ENCODE data around the gene S100A12. TPM values are rescaled to one million over a fixed set of nuclear protein-coding genes. Genes with fewer than 3 reads are reported as not detected.

S100A12 gene
- total RNA-seq, 1 experiment from 2014 or later: not detected

DNA sequence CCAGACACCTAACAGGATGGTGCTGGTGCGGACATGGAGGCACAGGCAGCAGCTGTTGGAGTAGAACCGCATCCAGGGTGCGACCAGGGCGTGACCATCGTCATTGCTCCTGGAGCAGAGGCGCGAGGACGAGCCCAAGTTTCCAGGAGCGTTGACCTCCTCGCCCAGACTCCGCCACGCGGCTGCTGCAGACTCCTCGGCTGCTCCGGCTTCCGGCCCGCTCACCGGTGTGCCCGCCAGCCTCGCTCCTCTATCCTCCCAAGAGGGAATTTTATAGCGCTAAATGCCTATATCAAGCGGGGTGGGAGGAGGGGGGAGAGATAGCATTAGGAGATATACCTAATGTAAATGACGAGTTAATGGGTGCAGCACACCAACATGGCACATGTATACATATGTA lies 5.3 kb upstream of the S100A12 start:
- Histone ChIP-seq H3K23ac (ENCODE audit: insufficient read length, low read depth, low read length) (no peak overlapping the region), H2BK12ac (ENCODE audit: insufficient read length, low read depth, low read length) (no peak overlapping the region), H2BK120ac (ENCODE audit: low read depth, low read length, poor library complexity, severe bottlenecking) (no peak overlapping the region), H2BK20ac (ENCODE audit: low read depth, low read length, poor library complexity, severe bottlenecking) (no peak overlapping the region), H3K18ac (ENCODE audit: insufficient read length, low read depth, low read length) (no peak overlapping the region), H4K8ac (replicated peaks; ENCODE audit: insufficient read length, low read depth, low read length) (no peak overlapping the region), H4K20me1 (ENCODE audit: control insufficient read depth, insufficient read depth, insufficient read length) (no peaks in the 10 kb centered on the region), H3K9ac (ENCODE audit: extremely low read depth, insufficient read length, low read length) (no peak overlapping the region), H4K91ac (ENCODE audit: insufficient read length, low read depth, low read length) (no peak overlapping the region), H3K79me1 (ENCODE audit: insufficient read depth, low read depth, low read length, poor library complexity, severe bottlenecking) (no peaks in the 10 kb centered on the region), H3K23me2 (ENCODE audit: insufficient read length, low read depth, low read length, poor library complexity, severe bottlenecking) (no peaks in the 10 kb centered on the region), H3K4ac (ENCODE audit: low read depth, low read length) (no peak overlapping the region), H3K4me2 (ENCODE audit: insufficient read depth, insufficient read length, low read length) (no peak overlapping the region), H3K14ac (ENCODE audit: insufficient read depth, low read length) (no peak overlapping the region), H2AK5ac (ENCODE audit: insufficient read length, low read length) (no peak overlapping the region), H3K27ac (ENCODE audit: insufficient read length, low read depth, low read length) (no peak overlapping the region), H2BK5ac (ENCODE audit: insufficient read length, low read length) (no peak overlapping the region), H3T11ph (ENCODE audit: low read length) (no peak overlapping the region), H3K9me3 (ENCODE audit: control insufficient read depth, low read depth, low read length) (no peaks in the 10 kb centered on the region), H2BK15ac (ENCODE audit: low read depth, low read length) (no peak overlapping the region), H3K27me3 (ENCODE audit: insufficient read depth, low read length) (no peaks in the 10 kb centered on the region), H3K79me2 (ENCODE audit: insufficient read depth, low read length) (no peaks in the 10 kb centered on the region), H3K4me1 (ENCODE audit: insufficient read depth, low read length) (no peaks in the 10 kb centered on the region), H4K5ac (ENCODE audit: insufficient read length, low read depth, low read length) (no peak overlapping the region), H2AFZ (ENCODE audit: low read length) (no peak overlapping the region), H3K56ac (ENCODE audit: insufficient read length, low read depth, low read length) (no peak overlapping the region)
- TF ChIP-seq, protein P1, sequence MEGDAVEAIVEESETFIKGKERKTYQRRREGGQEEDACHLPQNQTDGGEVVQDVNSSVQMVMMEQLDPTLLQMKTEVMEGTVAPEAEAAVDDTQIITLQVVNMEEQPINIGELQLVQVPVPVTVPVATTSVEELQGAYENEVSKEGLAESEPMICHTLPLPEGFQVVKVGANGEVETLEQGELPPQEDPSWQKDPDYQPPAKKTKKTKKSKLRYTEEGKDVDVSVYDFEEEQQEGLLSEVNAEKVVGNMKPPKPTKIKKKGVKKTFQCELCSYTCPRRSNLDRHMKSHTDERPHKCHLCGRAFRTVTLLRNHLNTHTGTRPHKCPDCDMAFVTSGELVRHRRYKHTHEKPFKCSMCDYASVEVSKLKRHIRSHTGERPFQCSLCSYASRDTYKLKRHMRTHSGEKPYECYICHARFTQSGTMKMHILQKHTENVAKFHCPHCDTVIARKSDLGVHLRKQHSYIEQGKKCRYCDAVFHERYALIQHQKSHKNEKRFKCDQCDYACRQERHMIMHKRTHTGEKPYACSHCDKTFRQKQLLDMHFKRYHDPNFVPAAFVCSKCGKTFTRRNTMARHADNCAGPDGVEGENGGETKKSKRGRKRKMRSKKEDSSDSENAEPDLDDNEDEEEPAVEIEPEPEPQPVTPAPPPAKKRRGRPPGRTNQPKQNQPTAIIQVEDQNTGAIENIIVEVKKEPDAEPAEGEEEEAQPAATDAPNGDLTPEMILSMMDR (conservative IDR thresholded peaks at IDR 0.05): no peak
- Mint-ChIP-seq H3K4me1 (no peaks in the 10 kb centered on the region), H3K27ac (no peak overlapping the region), H3K9me3 (peaks cover 3 to 14% of the 10 kb centered on the region in 2 experiments; a peak in 3 of 5 replicates), H3K36me3 (ENCODE audit: insufficient read depth in 1 of 3, low read depth in 3 of 3) (no peaks in the 10 kb centered on the region), H3K4me3 (no peak overlapping the region), H3K27me3 (ENCODE audit: low read depth) (peaks cover 13% of the 10 kb centered on the region)
- WGBS (ENCODE audit: extremely low coverage, insufficient read length, low lambda C conversion rate): no CpG with 5 or more reads among the region's 23 CpGs
- DNase-seq: peak; percentile 17

All from H9 (cell line).